ENCODE results near the gene TEX47.

DNA sequence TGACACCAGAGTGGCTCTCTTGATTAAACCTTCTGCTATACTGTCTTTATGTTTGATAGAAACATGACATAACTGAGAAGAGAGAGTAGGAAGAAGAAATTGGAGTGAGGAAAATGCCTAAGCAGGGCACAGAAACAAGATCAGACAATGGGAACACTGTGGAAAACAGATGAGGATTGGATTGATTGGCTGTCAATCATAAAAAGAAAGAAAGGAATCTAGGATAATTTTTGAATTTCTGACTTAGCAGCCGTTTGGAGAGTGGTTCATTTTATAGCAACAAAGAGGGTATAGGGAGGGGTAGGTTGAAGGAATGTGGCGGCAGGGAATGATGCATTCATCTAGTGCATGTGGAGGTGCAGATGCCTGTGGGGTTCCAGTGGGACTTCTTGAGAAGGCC lies 7.8 kb downstream of the TEX47 start:
- TF ChIP-seq EP300 (IDR thresholded peaks at IDR 0.05; ENCODE audit: low read depth): no peak
- TF ChIP-seq, protein P1, sequence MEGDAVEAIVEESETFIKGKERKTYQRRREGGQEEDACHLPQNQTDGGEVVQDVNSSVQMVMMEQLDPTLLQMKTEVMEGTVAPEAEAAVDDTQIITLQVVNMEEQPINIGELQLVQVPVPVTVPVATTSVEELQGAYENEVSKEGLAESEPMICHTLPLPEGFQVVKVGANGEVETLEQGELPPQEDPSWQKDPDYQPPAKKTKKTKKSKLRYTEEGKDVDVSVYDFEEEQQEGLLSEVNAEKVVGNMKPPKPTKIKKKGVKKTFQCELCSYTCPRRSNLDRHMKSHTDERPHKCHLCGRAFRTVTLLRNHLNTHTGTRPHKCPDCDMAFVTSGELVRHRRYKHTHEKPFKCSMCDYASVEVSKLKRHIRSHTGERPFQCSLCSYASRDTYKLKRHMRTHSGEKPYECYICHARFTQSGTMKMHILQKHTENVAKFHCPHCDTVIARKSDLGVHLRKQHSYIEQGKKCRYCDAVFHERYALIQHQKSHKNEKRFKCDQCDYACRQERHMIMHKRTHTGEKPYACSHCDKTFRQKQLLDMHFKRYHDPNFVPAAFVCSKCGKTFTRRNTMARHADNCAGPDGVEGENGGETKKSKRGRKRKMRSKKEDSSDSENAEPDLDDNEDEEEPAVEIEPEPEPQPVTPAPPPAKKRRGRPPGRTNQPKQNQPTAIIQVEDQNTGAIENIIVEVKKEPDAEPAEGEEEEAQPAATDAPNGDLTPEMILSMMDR (IDR thresholded peaks at IDR 0.05): no peak

Measured in transverse colon (tissue), 3 donors.